Erythroblast (primary cell): Measurements from ENCODE around the gene GXYLT1.

Source experiments
- GATA1 ChIP-seq: IDR thresholded peaks from 2 replicates; pipeline ENCODE4 v1.6.1; 2011; ENCODE audit warnings: low read depth, mild to moderate bottlenecking, control low read depth, low read length, moderate library complexity
- POLR2A ChIP-seq: IDR thresholded peaks from 2 replicates; pipeline ENCODE4 v1.6.1; 2011; ENCODE audit warnings: mild to moderate bottlenecking, low read length

GRCh38 chr12:42135259-42135814 is 9.3 kb downstream of the GXYLT1 start:
- TF ChIP-seq POLR2A (no peak), GATA1 (no peak)
